Prostate gland (tissue), 2 donors: ENCODE data around the gene VAV2. TPM values are rescaled to one million over a fixed set of nuclear protein-coding genes. Genes with fewer than 3 reads are reported as not detected.

Experiments
- DNase-seq: peaks from one replicate; pipeline ENCODE4 v3.0.0-alpha.2; 2019; ENCODE audit warnings: low spot score
- H3K27ac ChIP-seq, 2 donors: fragments of 200-600 bp; sonication (generic); 2 replicates each; pipeline ENCODE4 v1.5.1; 2017 to 2019
- H3K27me3 ChIP-seq: fragments of 200-600 bp; sonication (generic); replicated peaks from 2 replicates; pipeline ENCODE4 v1.5.1; 2019; ENCODE audit not compliant: insufficient read depth
- H3K36me3 ChIP-seq, 2 donors: fragments of 200-600 bp; sonication (generic); 1 replicate in 1 of 2; 2 replicates in 1 of 2; pipeline versions ENCODE4 v1.5.1 to v1.8.1; 2017 to 2019
- H3K4me1 ChIP-seq: fragments of 200-600 bp; sonication (generic); replicated peaks from 2 replicates; pipeline ENCODE4 v1.5.1; 2019
- H3K4me3 ChIP-seq, 2 donors: fragments of 200-600 bp; sonication (generic); 2 replicates each; pipeline ENCODE4 v1.5.1; 2017 to 2019
- H3K9me3 ChIP-seq: fragments of 200-600 bp; sonication (generic); 2 replicates; pipeline ENCODE4 v1.5.1; 2017
- POLR2A ChIP-seq: fragments of 450-650 bp; IDR thresholded peaks from one replicate; pipeline ENCODE4 v1.6.1; 2016; ENCODE audit warnings: antibody characterized with exemption, mild to moderate bottlenecking
- POLR2AphosphoS5 ChIP-seq: sonication (generic); formaldehyde crosslinking; IDR thresholded peaks from one replicate; pipeline ENCODE4 v1.6.1; 2017; ENCODE audit warnings: antibody characterized with exemption
- WGBS: methylation state at CpG from one replicate; pipeline ENCODE4 v1.1.5; 2018; 5-methylcytosine and 5-hydroxymethylcytosine counted together
- intact Hi-C: fragments of 100-400 bp; cut with DNase I; formaldehyde crosslinking; loops from one replicate; pipeline ENCODE4 v1.14.2; 2022
- total RNA-seq, 2 donors: library from RNA; depleted of rRNA; stranded (reverse); fragments of >200 nt; gene quantifications; one replicate each; pipeline ENCODE4 v1.1.0, GENCODE V29; 2016
- TF ChIP-seq, protein P1 (sequence below), 4 experiments: fragments of 200-600 bp in 2 of 4; fragments of 450-650 bp in 2 of 4; sonication (generic) in 2 of 4; IDR thresholded peaks; 1 replicate in 3 of 4; 2 replicates in 1 of 4; pipeline ENCODE4 v1.5.1; 2016 to 2019; ENCODE audit warnings: antibody characterized with exemption in 4 of 4, mild to moderate bottlenecking in 2 of 4, moderate library complexity in 2 of 4

VAV2 gene
- total RNA-seq, 2 donors from 2014 or later = 13.5 to 19.5 TPM

GRCh38 chr9:133993635-133994253 lies 1.6 kb upstream of the VAV2 start:
- peak overlapping the region; percentile 89 to 94 for H3K27ac ChIP-seq
- no peak for TF ChIP-seq POLR2A
- TF ChIP-seq POLR2AphosphoS5 = no peak
- TF ChIP-seq, protein P1, sequence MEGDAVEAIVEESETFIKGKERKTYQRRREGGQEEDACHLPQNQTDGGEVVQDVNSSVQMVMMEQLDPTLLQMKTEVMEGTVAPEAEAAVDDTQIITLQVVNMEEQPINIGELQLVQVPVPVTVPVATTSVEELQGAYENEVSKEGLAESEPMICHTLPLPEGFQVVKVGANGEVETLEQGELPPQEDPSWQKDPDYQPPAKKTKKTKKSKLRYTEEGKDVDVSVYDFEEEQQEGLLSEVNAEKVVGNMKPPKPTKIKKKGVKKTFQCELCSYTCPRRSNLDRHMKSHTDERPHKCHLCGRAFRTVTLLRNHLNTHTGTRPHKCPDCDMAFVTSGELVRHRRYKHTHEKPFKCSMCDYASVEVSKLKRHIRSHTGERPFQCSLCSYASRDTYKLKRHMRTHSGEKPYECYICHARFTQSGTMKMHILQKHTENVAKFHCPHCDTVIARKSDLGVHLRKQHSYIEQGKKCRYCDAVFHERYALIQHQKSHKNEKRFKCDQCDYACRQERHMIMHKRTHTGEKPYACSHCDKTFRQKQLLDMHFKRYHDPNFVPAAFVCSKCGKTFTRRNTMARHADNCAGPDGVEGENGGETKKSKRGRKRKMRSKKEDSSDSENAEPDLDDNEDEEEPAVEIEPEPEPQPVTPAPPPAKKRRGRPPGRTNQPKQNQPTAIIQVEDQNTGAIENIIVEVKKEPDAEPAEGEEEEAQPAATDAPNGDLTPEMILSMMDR (IDR thresholded peaks at IDR 0.05) = no peak
- H3K27me3 ChIP-seq = no peaks in the 10 kb centered on the region
- no peaks in the 10 kb centered on the region for H3K36me3 ChIP-seq
- intact Hi-C loops = loop anchor here (1.0 kb wide), 1 partner anchor 200 kb away; no protein-coding TSS in a partner anchor
- peak overlapping the region; percentile 56 to 68 for H3K4me3 ChIP-seq
- 55% methylated on average over 16 of the region's 16 CpGs for WGBS
- H3K9me3 ChIP-seq = no peaks in the 10 kb centered on the region
- no peaks in the 10 kb centered on the region for H3K4me1 ChIP-seq
- DNase-seq = no peak

DNA sequence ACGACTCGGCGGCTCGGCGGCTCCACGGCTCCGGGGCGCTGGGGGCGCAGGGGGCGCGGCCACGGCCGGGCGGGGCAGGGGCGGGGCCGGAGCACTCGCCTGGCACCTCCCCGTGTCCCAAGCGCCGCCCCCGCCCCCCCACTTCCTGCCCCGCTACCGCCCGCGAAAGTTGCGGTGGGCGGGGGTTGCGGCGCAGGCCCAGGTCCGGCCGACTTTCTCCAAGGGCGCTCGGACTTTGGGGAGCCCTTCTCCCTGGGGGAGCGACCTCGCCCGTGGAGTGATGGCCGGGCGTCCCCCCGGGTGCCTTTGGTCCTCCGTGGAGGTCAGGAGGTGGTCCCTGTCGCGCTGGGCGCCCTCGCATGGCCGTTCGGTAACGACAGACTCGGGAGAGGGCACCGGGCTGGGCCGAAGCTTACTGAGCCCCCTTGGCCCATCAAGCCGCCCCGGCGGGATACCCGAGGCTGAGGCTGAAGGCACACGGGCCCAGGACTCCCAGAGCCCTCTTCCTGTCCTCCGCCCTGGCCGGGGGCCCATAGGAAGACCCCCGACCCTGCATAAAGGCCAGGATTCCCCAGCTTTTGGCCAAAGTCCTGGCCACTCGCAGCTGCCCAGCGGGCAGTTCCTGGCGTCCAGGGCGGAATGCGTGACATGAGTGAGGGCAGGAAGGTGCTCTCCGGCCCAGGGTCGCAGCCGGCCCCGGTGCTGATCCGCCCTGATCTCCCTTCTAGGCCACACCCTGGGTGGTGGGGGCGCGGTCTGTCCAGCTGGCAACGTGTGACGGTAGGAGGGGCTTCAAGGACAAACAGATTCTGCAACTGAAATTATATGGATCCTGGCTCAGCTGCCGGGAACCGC lies 883 bp upstream of the VAV2 start:
- DNase-seq = peak; percentile 84

DNA sequence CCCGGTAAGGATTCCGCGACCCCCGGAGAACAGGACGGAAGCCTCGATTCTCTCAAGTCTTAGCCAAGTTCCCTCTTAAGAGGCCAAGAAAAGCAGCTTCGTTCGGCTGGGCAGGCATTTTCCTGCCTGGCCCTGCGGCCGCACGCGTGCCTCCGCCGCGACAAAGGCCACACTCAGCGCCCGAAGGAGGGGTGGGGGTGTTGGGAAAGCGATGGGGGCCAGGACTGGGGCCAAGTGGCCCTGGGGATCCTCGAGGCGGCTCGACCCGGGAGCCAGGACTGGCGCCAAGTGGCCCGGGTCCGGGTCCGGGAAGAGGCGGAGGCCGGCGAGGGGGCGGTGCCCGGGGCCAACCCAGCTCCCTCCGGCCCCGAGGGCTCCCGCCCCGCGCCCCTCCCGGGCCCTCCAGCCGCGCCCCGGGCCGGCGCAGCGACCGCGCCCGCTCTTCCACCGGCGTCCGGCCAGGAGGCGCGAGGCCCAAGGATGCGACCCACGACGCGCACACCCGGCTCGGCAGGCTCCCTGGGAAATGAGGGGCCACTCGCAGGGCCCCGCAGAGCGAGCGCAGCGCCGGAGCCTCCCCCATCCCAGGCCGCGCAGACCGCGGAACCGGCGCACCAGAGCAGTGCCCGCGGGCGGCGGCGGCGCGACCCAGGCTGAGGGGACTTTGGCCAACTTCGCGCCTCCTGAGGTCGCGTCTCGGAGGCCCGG lies 756 bp downstream of the VAV2 start:
- WGBS = 0% methylated on average over 24 of the region's 82 CpGs
- Histone ChIP-seq H3K9me3 (no peaks in the 10 kb centered on the region), H3K27ac (peak overlapping the region; percentile 58 to 89), H3K4me1 (no peaks in the 10 kb centered on the region), H3K36me3 (no peaks in the 10 kb centered on the region), H3K4me3 (peak overlapping the region; percentile 56 to 68), H3K27me3 (no peaks in the 10 kb centered on the region)
- intact Hi-C loops = no loop called here
- no peak for DNase-seq
- TF ChIP-seq POLR2AphosphoS5 (no peak), POLR2A (no peak)
- TF ChIP-seq, protein P1 (IDR thresholded peaks at IDR 0.05) = no peak

More for the DNA sequence above, 883 bp upstream of the VAV2 start:
- intact Hi-C loops = no loop called here
- Histone ChIP-seq H3K27ac (peak overlapping the region; percentile 89 to 94), H3K4me1 (no peaks in the 10 kb centered on the region), H3K9me3 (no peaks in the 10 kb centered on the region), H3K36me3 (no peaks in the 10 kb centered on the region), H3K27me3 (no peaks in the 10 kb centered on the region), H3K4me3 (peak overlapping the region; percentile 56 to 68)
- under 1% methylated on average over 42 of the region's 74 CpGs for WGBS
- TF ChIP-seq, protein P1 (IDR thresholded peaks at IDR 0.05) = peak; percentile 12 to 56 (median 42)
- peak; percentile 64 for TF ChIP-seq POLR2AphosphoS5
- TF ChIP-seq POLR2A = peak; percentile 73

- H3K27ac ChIP-seq = peak overlapping the region; percentile 58 to 89
- 26% methylated on average over 28 of the region's 31 CpGs for WGBS
- TF ChIP-seq POLR2AphosphoS5 = no peak
- peak overlapping the region; percentile 56 to 68 for H3K4me3 ChIP-seq
- no peaks in the 10 kb centered on the region for H3K4me1 ChIP-seq
- no peaks in the 10 kb centered on the region for H3K9me3 ChIP-seq
- no peaks in the 10 kb centered on the region for H3K36me3 ChIP-seq
- no peaks in the 10 kb centered on the region for H3K27me3 ChIP-seq
- intact Hi-C loops = no loop called here
- no peak for DNase-seq
Measured at GRCh38 chr9:133990366-133991213, 1.5 kb downstream of the VAV2 start.
